Neural progenitor cell (in vitro differentiated cells): ENCODE measurements around the gene AK5. TPM values are rescaled to one million over a fixed set of nuclear protein-coding genes. Genes with fewer than 3 reads are reported as not detected.
A peak's percentile ranks its signal among the peaks of the same experiment; 100 is the strongest.

Experiments used
- DNase-seq: peaks from one replicate; pipeline ENCODE4 v3.0.0-alpha.2; 2016; ENCODE audit warnings: low spot score
- H2AFZ ChIP-seq: fragments of 200-600 bp; sonication (generic); replicated peaks from 2 replicates; pipeline ENCODE4 v1.6.1; 2016; ENCODE audit warnings: antibody characterized with exemption
- H3F3A ChIP-seq: fragments of 200-600 bp; sonication (generic); 2 replicates; pipeline ENCODE4 v1.6.1; 2016; ENCODE audit warnings: antibody characterized with exemption, low read depth
- H3K27ac ChIP-seq: fragments of 200-600 bp; sonication (generic); 2 replicates; pipeline ENCODE4 v1.5.1; 2016; ENCODE audit warnings: mild to moderate bottlenecking
- H3K27me3 ChIP-seq: fragments of 200-600 bp; sonication (generic); 2 replicates; pipeline ENCODE4 v1.6.1; 2016; ENCODE audit warnings: mild to moderate bottlenecking, moderate library complexity
- H3K36me3 ChIP-seq: fragments of 200-600 bp; sonication (generic); 2 replicates; pipeline ENCODE4 v1.5.1; 2016
- H3K4me1 ChIP-seq: fragments of 200-600 bp; sonication (generic); 2 replicates; pipeline ENCODE4 v1.6.1; 2016; ENCODE audit warnings: mixed run types
- H3K4me2 ChIP-seq: fragments of 200-600 bp; sonication (generic); 2 replicates; pipeline ENCODE4 v1.6.1; 2016
- H3K4me3 ChIP-seq: fragments of 200-600 bp; sonication (generic); 2 replicates; pipeline ENCODE4 v1.5.1; 2016
- H3K79me2 ChIP-seq: fragments of 200-600 bp; sonication (generic); 2 replicates; pipeline ENCODE4 v1.6.1; 2016; ENCODE audit warnings: low read depth
- H3K9ac ChIP-seq: fragments of 200-600 bp; sonication (generic); 2 replicates; pipeline ENCODE4 v1.6.1; 2016
- H3K9me3 ChIP-seq: fragments of 200-600 bp; sonication (generic); 2 replicates; pipeline ENCODE4 v1.5.1; 2016; ENCODE audit warnings: low read depth
- H4K20me1 ChIP-seq: fragments of 200-600 bp; sonication (generic); 2 replicates; pipeline ENCODE4 v1.6.1; 2016; ENCODE audit warnings: low read depth
- H3K27ac Mint-ChIP-seq: 3 replicates; pipeline ENCODE4 v1.8.0; 2021; ENCODE audit warnings: mixed read lengths
- H3K27me3 Mint-ChIP-seq: 2 replicates; pipeline ENCODE4 v1.8.0; 2022; ENCODE audit warnings: low read depth, mild to moderate bottlenecking, inconsistent platforms, moderate library complexity, mixed read lengths; ENCODE audit not compliant: insufficient read depth
- H3K36me3 Mint-ChIP-seq: 3 replicates; pipeline ENCODE4 v1.8.0; 2021; ENCODE audit warnings: mixed read lengths
- H3K4me1 Mint-ChIP-seq: 3 replicates; pipeline ENCODE4 v1.8.0; 2021; ENCODE audit warnings: mixed read lengths
- H3K4me3 Mint-ChIP-seq: 3 replicates; pipeline ENCODE4 v1.8.0; 2021; ENCODE audit warnings: mild to moderate bottlenecking, moderate library complexity, mixed read lengths
- H3K9me3 Mint-ChIP-seq: 3 replicates; pipeline ENCODE4 v1.8.0; 2020; ENCODE audit warnings: mixed read lengths
- CTCF ChIP-seq: fragments of 200-600 bp; sonication (generic); IDR thresholded peaks from 2 replicates; pipeline ENCODE4 v1.5.1; 2017; ENCODE audit warnings: antibody characterized with exemption, mild to moderate bottlenecking
- EZH2 ChIP-seq: fragments of 200-600 bp; sonication (generic); IDR thresholded peaks from 2 replicates; pipeline ENCODE4 v1.6.1; 2017; ENCODE audit warnings: antibody characterized with exemption, mild to moderate bottlenecking, moderate library complexity
- EZH2phosphoT487 ChIP-seq: fragments of 200-600 bp; sonication (generic); IDR thresholded peaks from 2 replicates; pipeline ENCODE4 v1.6.1; 2017; ENCODE audit warnings: antibody characterized with exemption
- total RNA-seq: library from RNA; depleted of rRNA; stranded (reverse); fragments of >200 nt; gene quantifications from 2 replicates; pipeline ENCODE4 v1.2.3, GENCODE V29; 2015; ENCODE audit warnings: low replicate concordance

Gene AK5
- total RNA-seq, 1 donor from 2014 or later, result 1.8 TPM

GRCh38 chr1:77342745-77343144 lies 60.9 kb downstream of the AK5 start:
- H4K20me1 ChIP-seq, result no peaks in the 10 kb centered on the region
- no peaks in the 10 kb centered on the region for H3K9me3 ChIP-seq
- Mint-ChIP-seq H3K27ac (no peak overlapping the region), H3K27me3 (peaks cover under 1% of the 10 kb centered on the region), H3K4me1 (peaks cover 13% of the 10 kb centered on the region), H3K36me3 (no peaks in the 10 kb centered on the region), H3K9me3 (no peaks in the 10 kb centered on the region), H3K4me3 (no peak overlapping the region)
- H3K27me3 ChIP-seq, result no peaks in the 10 kb centered on the region
- no peak overlapping the region for H2AFZ ChIP-seq
- H3F3A ChIP-seq, result no peaks in the 10 kb centered on the region
- H3K36me3 ChIP-seq, result no peaks in the 10 kb centered on the region
- no peak for TF ChIP-seq EZH2
- no peak for TF ChIP-seq EZH2phosphoT487
- TF ChIP-seq CTCF, result no peak
- no peaks in the 10 kb centered on the region for H3K4me1 ChIP-seq
- H3K4me3 ChIP-seq, result no peak overlapping the region
- H3K9ac ChIP-seq, result no peak overlapping the region
- no peak for DNase-seq
- no peak overlapping the region for H3K27ac ChIP-seq
- no peak overlapping the region for H3K4me2 ChIP-seq
- no peaks in the 10 kb centered on the region for H3K79me2 ChIP-seq

- Mint-ChIP-seq H3K4me1 (peaks cover 10% of the 10 kb centered on the region), H3K9me3 (no peaks in the 10 kb centered on the region), H3K4me3 (no peak overlapping the region), H3K27me3 (peaks cover 4% of the 10 kb centered on the region), H3K27ac (no peak overlapping the region), H3K36me3 (no peaks in the 10 kb centered on the region)
- Histone ChIP-seq H4K20me1 (no peaks in the 10 kb centered on the region), H3K9me3 (no peaks in the 10 kb centered on the region), H3K4me1 (no peaks in the 10 kb centered on the region), H3K4me2 (no peak overlapping the region), H3F3A (no peaks in the 10 kb centered on the region), H3K27me3 (no peaks in the 10 kb centered on the region), H3K9ac (no peak overlapping the region), H2AFZ (peak overlapping the region; percentile 45), H3K27ac (no peak overlapping the region), H3K4me3 (no peak overlapping the region), H3K36me3 (no peaks in the 10 kb centered on the region), H3K79me2 (no peaks in the 10 kb centered on the region)
- no peak for TF ChIP-seq CTCF
- no peak for TF ChIP-seq EZH2
- TF ChIP-seq EZH2phosphoT487, result no peak
- no peak for DNase-seq
These were observed 65.8 kb downstream of the AK5 start for GRCh38 chr1:77347646-77348045.

- no peak overlapping the region for H2AFZ ChIP-seq
- no peak overlapping the region for H3K9ac ChIP-seq
- no peaks in the 10 kb centered on the region for H3K79me2 ChIP-seq
- DNase-seq, result no peak
- H3K36me3 Mint-ChIP-seq, result no peaks in the 10 kb centered on the region
- H3K4me3 Mint-ChIP-seq, result no peak overlapping the region
- H3K27me3 ChIP-seq, result no peaks in the 10 kb centered on the region
- H3K27me3 Mint-ChIP-seq, result peaks cover 4% of the 10 kb centered on the region
- H3K27ac ChIP-seq, result no peak overlapping the region
- no peaks in the 10 kb centered on the region for H3F3A ChIP-seq
- no peaks in the 10 kb centered on the region for H3K36me3 ChIP-seq
- no peaks in the 10 kb centered on the region for H3K9me3 ChIP-seq
- H3K27ac Mint-ChIP-seq, result no peak overlapping the region
- no peak for TF ChIP-seq CTCF
- TF ChIP-seq EZH2phosphoT487, result no peak
- no peak for TF ChIP-seq EZH2
- H3K4me1 Mint-ChIP-seq, result peaks cover 10% of the 10 kb centered on the region
- no peaks in the 10 kb centered on the region for H4K20me1 ChIP-seq
- H3K9me3 Mint-ChIP-seq, result no peaks in the 10 kb centered on the region
- H3K4me2 ChIP-seq, result no peak overlapping the region
- H3K4me3 ChIP-seq, result no peak overlapping the region
- H3K4me1 ChIP-seq, result no peaks in the 10 kb centered on the region
These were observed 66.7 kb downstream of the AK5 start for GRCh38 chr1:77348549-77348948.
